T47D (cell line): ENCODE data around the gene CCDC73.
A peak's percentile ranks its signal among the peaks of the same experiment; 100 is the strongest.

Experiments
- DNase-seq, 2 experiments: peaks; one replicate each; pipeline versions ENCODE4 v3.0.0 to v3.0.0-alpha.2; 2011 to 2012; ENCODE audit warnings: low read depth in 1 of 2, low spot score in 1 of 2
- JUND ChIP-seq: IDR thresholded peaks from 2 replicates; pipeline ENCODE4 v1.6.1; 2012; ENCODE audit warnings: low read depth
- in situ Hi-C: cut with HindIII; loops from 2 replicates; pipeline ENCODE4 v1.10.0; 2016; ENCODE audit warnings: low sequenced_read_pairs, low pct_unique_long_range_greater_than_20kb

The CCDC73 gene

DNA sequence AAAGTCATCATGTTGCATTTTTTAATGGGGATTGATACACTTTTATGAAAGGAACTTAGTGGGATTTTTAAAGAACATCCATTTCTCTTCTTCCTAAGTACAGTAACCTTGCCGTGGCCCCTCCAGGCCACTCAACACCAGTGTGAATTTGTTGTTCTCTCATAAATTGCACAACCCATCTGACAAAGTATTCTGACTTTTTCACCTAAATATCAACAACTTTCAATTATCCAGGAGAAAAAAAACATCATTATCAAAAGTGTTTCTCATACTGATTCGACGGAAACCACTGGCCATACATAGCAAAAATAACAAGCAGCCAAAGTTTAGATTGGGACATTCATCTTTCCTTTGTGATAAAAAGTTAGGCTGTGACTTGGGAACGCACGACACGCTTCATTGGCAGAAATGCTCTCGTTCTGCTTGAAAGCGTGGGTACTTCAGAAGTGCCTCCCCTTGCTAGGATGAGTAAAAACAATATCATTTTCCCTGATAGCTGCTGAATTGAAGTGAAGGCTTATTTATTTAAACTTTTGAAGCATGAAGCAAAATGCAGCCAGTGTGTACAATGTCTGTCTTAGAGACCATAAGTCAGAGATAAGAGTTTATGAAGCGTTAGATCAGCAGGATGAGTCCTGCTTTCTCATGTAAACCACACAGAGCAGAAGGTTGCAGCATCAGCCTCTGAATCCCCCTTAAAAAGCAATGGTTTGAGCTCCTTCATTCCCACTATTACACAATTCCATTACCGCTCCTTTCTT lies 231.4 kb downstream of the CCDC73 start:
- no peak for DNase-seq
- no peak for TF ChIP-seq JUND
- in situ Hi-C loops = no loop called here

DNA sequence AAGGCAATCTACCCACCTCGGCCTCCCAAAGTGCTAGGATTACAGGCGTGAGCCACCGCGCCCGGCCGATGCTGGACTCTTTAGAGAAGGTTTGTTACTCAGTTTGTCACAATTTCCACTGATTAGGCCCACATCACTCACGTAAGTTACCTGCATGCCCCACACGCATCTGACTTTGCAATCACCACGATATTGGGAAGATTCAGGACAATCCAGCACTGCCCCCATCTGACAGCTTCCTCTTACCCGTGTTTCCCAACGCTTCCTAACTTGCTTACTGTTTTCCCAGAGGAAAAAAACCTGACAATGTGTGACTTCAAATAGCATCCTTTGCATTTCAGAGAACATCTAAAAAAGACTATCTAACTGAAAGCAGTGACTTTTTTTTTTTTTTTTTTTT lies 232.6 kb downstream of the CCDC73 start:
- DNase-seq = peak in 1 of 2 experiments; percentile 52
- TF ChIP-seq JUND = no peak
- in situ Hi-C loops = no loop called here

DNA sequence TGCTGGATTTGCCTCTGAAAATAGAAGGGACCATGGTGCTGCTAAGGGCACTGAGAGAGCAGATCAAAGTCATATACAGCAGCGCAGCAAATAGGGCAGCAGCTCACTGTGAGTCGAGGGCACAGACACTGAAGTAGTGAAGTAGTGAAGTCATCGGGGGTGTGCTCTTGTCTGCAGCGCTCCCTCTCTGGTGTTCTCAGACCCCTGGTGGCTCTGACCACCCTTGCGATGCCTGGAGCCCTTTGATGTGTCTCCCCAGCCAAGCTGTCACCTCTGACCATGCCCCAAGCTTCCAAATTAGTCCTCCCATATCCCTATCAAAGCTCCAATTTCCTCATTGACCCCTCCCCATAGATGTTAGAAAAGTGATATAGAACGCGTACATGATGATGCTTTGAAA lies 238.6 kb downstream of the CCDC73 start:
- no peak for TF ChIP-seq JUND
- in situ Hi-C loops = no loop called here
- DNase-seq = no peak

DNA sequence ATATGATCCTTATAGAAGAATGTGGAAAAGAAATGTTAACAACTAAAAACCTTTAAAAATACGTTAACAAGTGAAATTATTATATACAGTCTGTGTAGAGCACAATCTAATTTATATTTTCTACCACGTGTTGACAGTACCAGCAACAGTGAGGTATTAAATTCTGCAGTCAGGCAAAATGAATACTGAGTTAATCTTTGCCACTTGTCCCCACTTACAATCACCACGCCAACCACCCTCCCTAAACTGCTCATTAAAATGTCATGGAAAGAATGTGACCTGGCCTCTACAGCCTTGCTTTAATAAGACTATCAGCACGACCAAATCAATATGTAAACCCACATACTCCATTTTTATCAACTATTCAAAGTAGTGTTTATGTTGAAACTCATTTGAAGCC lies 239.4 kb downstream of the CCDC73 start:
- TF ChIP-seq JUND = no peak
- in situ Hi-C loops = no loop called here
- DNase-seq = no peak
